ENCODE results near the gene MYOM1.

- no peak for TF ChIP-seq CTCF (conservative IDR thresholded peaks at IDR 0.05)
- no peak for TF ChIP-seq ZFX (IDR thresholded peaks at IDR 0.05)
Measured at GRCh38 chr18:3219241-3219630, 532 bp downstream of the MYOM1 start.
